IMR-90 (cell line): Measurements from ENCODE around the gene NCOA7. TPM values are rescaled to one million over a fixed set of nuclear protein-coding genes. Genes with fewer than 3 reads are reported as not detected.

Source experiments
- ATAC-seq: fragments of 200-7000 bp; cut with Tn5 transposase; 2 replicates; pipeline ENCODE4 v1.9.1; 2020; ENCODE audit warnings: low read depth, mild to moderate bottlenecking, moderate library complexity
- BruUV-seq: library from RNA; stranded (reverse); fragments of 400-500 nt; replicated peaks from 2 replicates; lab custom pipeline; 2021; lab: Mats Ljungman, UMichigan
- CTCF ChIA-PET: fragments of 300-600 bp; formaldehyde crosslinking; extraction: SDS; loops from one replicate; lab custom pipeline; 2021; ENCODE audit warnings: antibody characterized with exemption; lab: Yijun Ruan, JAX
- POLR2A ChIA-PET: fragments of 300-600 bp; sonication (Branson Sonifier 250); formaldehyde crosslinking; loops from one replicate; lab custom pipeline; 2022; ENCODE audit warnings: antibody characterized with exemption; ENCODE audit not compliant: unreplicated experiment; lab: Charles Lee
- DNase-seq: peaks from one replicate; pipeline ENCODE4 v3.0.0; 2013
- H2AFZ ChIP-seq: replicated peaks from 2 replicates; pipeline ENCODE3; 2013; ENCODE audit warnings: low read length, mild to moderate bottlenecking; ENCODE audit not compliant: poor library complexity
- H2AK5ac ChIP-seq: 2 replicates; pipeline ENCODE4 v1.6.1; 2013; ENCODE audit warnings: low read depth, low read length, inconsistent platforms
- H2AK9ac ChIP-seq: replicated peaks from 2 replicates; pipeline ENCODE3; 2013; ENCODE audit warnings: mild to moderate bottlenecking, low read depth, low read length, moderate library complexity; ENCODE audit not compliant: poor library complexity
- H2BK120ac ChIP-seq: 2 replicates; pipeline ENCODE4 v1.6.1; 2013; ENCODE audit warnings: low read depth, low read length, inconsistent platforms
- H2BK15ac ChIP-seq: 3 replicates; pipeline ENCODE4 v1.6.1; 2013; ENCODE audit warnings: low read depth, low read length, inconsistent platforms
- H2BK20ac ChIP-seq: 2 replicates; pipeline ENCODE4 v1.6.1; 2013; ENCODE audit warnings: low read depth, mild to moderate bottlenecking, inconsistent platforms, low read length, moderate library complexity
- H2BK5ac ChIP-seq: 2 replicates; pipeline ENCODE4 v1.6.1; 2013; ENCODE audit warnings: mild to moderate bottlenecking, low read depth, low read length, inconsistent platforms; ENCODE audit not compliant: poor library complexity, severe bottlenecking
- H3K14ac ChIP-seq: replicated peaks from 2 replicates; pipeline ENCODE4 v1.6.1; 2013; ENCODE audit warnings: low read depth, low read length, inconsistent platforms
- H3K18ac ChIP-seq: 2 replicates; pipeline ENCODE4 v1.6.1; 2013; ENCODE audit warnings: low read depth, low read length, control low read depth
- H3K23ac ChIP-seq: 2 replicates; pipeline ENCODE4 v1.6.1; 2013; ENCODE audit warnings: low read depth, low read length, inconsistent platforms
- H3K27ac ChIP-seq: 2 replicates; pipeline ENCODE4 v1.5.1; 2013; ENCODE audit warnings: mild to moderate bottlenecking, control low read depth, low read length; ENCODE audit not compliant: insufficient read depth
- H3K27me3 ChIP-seq: 2 replicates; pipeline ENCODE4 v1.6.1; 2013; ENCODE audit warnings: low read length; ENCODE audit not compliant: control insufficient read depth, insufficient read depth
- H3K36me3 ChIP-seq: 2 replicates; pipeline ENCODE4 v1.6.1; 2013; ENCODE audit warnings: low read length, mixed read lengths; ENCODE audit not compliant: control insufficient read depth, insufficient read depth
- H3K4ac ChIP-seq: 2 replicates; pipeline ENCODE4 v1.6.1; 2013; ENCODE audit warnings: low read depth, low read length, inconsistent platforms
- H3K4me1 ChIP-seq: 2 replicates; pipeline ENCODE4 v1.6.1; 2013; ENCODE audit warnings: low read length, mixed read lengths; ENCODE audit not compliant: control insufficient read depth, insufficient read depth
- H3K4me2 ChIP-seq: 2 replicates; pipeline ENCODE4 v1.6.1; 2013; ENCODE audit warnings: low read depth, mild to moderate bottlenecking, control low read depth, low read length, moderate library complexity
- H3K4me3 ChIP-seq: 2 replicates; pipeline ENCODE4 v1.5.1; 2013; ENCODE audit warnings: low read depth, mild to moderate bottlenecking, control low read depth, low read length, moderate library complexity; ENCODE audit not compliant: insufficient read depth
- H3K56ac ChIP-seq: 2 replicates; pipeline ENCODE4 v1.6.1; 2013; ENCODE audit warnings: low read length, inconsistent platforms; ENCODE audit not compliant: insufficient read depth; ENCODE audit errors: extremely low read depth
- H3K79me1 ChIP-seq, 2 experiments: 2 replicates each; pipeline ENCODE4 v1.6.1; 2013; ENCODE audit warnings: low read length in 2 of 2, inconsistent platforms in 1 of 2, low read depth in 1 of 2
- H3K9ac ChIP-seq: 2 replicates; pipeline ENCODE4 v1.6.1; 2013; ENCODE audit warnings: low read depth, low read length, control low read depth
- H3K9me1 ChIP-seq: 2 replicates; pipeline ENCODE4 v1.6.1; 2013; ENCODE audit warnings: low read length, inconsistent platforms; ENCODE audit not compliant: insufficient read depth
- H3K9me3 ChIP-seq: 2 replicates; pipeline ENCODE4 v1.6.1; 2013; ENCODE audit warnings: low read length; ENCODE audit not compliant: control insufficient read depth, insufficient read depth
- H4K20me1 ChIP-seq: 2 replicates; pipeline ENCODE4 v1.6.1; 2013; ENCODE audit warnings: low read length, inconsistent platforms; ENCODE audit not compliant: insufficient read depth
- H4K5ac ChIP-seq: 2 replicates; pipeline ENCODE4 v1.6.1; 2013; ENCODE audit warnings: mild to moderate bottlenecking, low read depth, low read length, control low read depth
- H4K8ac ChIP-seq, 2 experiments: 2 replicates each; pipeline ENCODE4 v1.6.1; 2013; ENCODE audit warnings: low read depth in 2 of 2, low read length in 2 of 2, control low read depth in 1 of 2, inconsistent platforms in 1 of 2
- H4K91ac ChIP-seq: 2 replicates; pipeline ENCODE4 v1.6.1; 2013; ENCODE audit warnings: low read depth, low read length, inconsistent platforms; ENCODE audit not compliant: insufficient read depth
- NFE2L2 ChIP-seq: fragments of 150-350 bp; IDR thresholded peaks from 2 replicates; pipeline ENCODE4 v1.6.1; 2016; ENCODE audit warnings: low read depth, mild to moderate bottlenecking, low read length
- POLR2A ChIP-seq: IDR thresholded peaks from 2 replicates; pipeline ENCODE4 v1.6.1; 2012; ENCODE audit warnings: mild to moderate bottlenecking, low read depth, low read length
- SMC3 ChIP-seq: fragments of 150-350 bp; IDR thresholded peaks from 2 replicates; pipeline ENCODE4 v1.6.1; 2016; ENCODE audit warnings: low read depth, mild to moderate bottlenecking, antibody characterized with exemption, low read length, moderate library complexity
- WGBS, 2 experiments: methylation state at CpG; one replicate each; pipeline versions ENCODE4 v1.1.5 to v1.1.7; 2013; ENCODE audit warnings: missing lambda C conversion rate in 2 of 2; ENCODE audit not compliant: insufficient read length in 1 of 2; ENCODE audit errors: extremely low coverage in 2 of 2; 5-methylcytosine and 5-hydroxymethylcytosine counted together
- dilution Hi-C: fragments of 300-500 bp; cut with HindIII; formaldehyde crosslinking; loops from one replicate; pipeline ENCODE4 v1.14.3; 2018; ENCODE audit warnings: low sequenced_read_pairs; ENCODE audit not compliant: unreplicated experiment
- in situ Hi-C: fragments of 300-500 bp; cut with MboI; formaldehyde crosslinking; loops from 3 replicates; pipeline ENCODE4 v1.14.3; 2019; ENCODE audit warnings: low sequenced_read_pairs, inconsistent platforms, mixed read lengths
- intact Hi-C: fragments of 100-400 bp; cut with micrococcal nuclease; formaldehyde crosslinking; loops from 2 replicates; pipeline ENCODE4 v1.10.0; 2022
- polyA plus RNA-seq, 3 experiments: library from polyadenylated mRNA; depleted of rRNA; stranded (reverse); fragments of >200 nt; gene quantifications; 2 replicates each; pipeline ENCODE4 v1.2.3, GENCODE V29; 2012; ENCODE audit warnings: low replicate concordance in 1 of 3
- total RNA-seq: library from RNA; depleted of rRNA; stranded (reverse); fragments of >200 nt; gene quantifications from 2 replicates; pipeline ENCODE4 v1.2.3, GENCODE V29; 2012
- TF ChIP-seq, protein P1 (sequence below): fragments of 150-350 bp; IDR thresholded peaks from 2 replicates; pipeline ENCODE4 v1.6.1; 2017; ENCODE audit warnings: mild to moderate bottlenecking, antibody characterized with exemption, low read length, low read depth

The NCOA7 gene
- total and polyA plus RNA-seq, 2 of the 4 experiments (the other 2 are of a cell fraction) = 12.6 to 12.9 TPM

GRCh38 chr6:125798734-125799508 is 8.2 kb downstream of the NCOA7 start:
- H3K27ac ChIP-seq = no peak overlapping the region
- dilution Hi-C loops = no loop called here
- DNase-seq (no peak), ATAC-seq (peak; percentile 48)
- H3K56ac ChIP-seq = no peak overlapping the region
- peaks cover 7% of the 10 kb centered on the region for H3K4me1 ChIP-seq
- peak overlapping the region; percentile 54; the same call in 1 of the 3 replicates for H2BK15ac ChIP-seq
- WGBS, 2 experiments = no CpG with 5 or more reads among the region's 5 CpGs
- H4K20me1 ChIP-seq = no peaks in the 10 kb centered on the region
- peaks cover 6% of the 10 kb centered on the region; the same call in 1 of the 2 replicates for H3K9me1 ChIP-seq
- peak overlapping the region; percentile 65 for H2AK9ac ChIP-seq
- H3K23ac ChIP-seq = peak overlapping the region; percentile 77; the same call in 1 of the 2 replicates
- ChIA-PET CTCF (interaction anchor here (0.6 kb wide), 1 partner anchor 742 kb away, joined by 3 read pairs; no protein-coding TSS in a partner anchor), POLR2A (no interaction called here)
- BruUV-seq = no TSS peak
- no peaks in the 10 kb centered on the region for H3K27me3 ChIP-seq
- H3K4ac ChIP-seq = peak overlapping the region; percentile 70
- H3K4me2 ChIP-seq = peak overlapping the region; percentile 69; the same call in 1 of the 2 replicates
- in situ Hi-C loops = no loop called here
- H4K5ac ChIP-seq = 0 out of 2 replicates have a peak overlapping the region, but pooled peaks have one; percentile 68
- H3K14ac ChIP-seq = peak overlapping the region; percentile 66; the same call in 1 of the 2 replicates
- H3K79me1 ChIP-seq = peaks cover 12 to 31% of the 10 kb centered on the region in 2 experiments
- no peaks in the 10 kb centered on the region for H3K9me3 ChIP-seq
- H2BK120ac ChIP-seq = peak overlapping the region; percentile 49
- intact Hi-C loops = no loop called here
- peak overlapping the region in 1 of 2 experiments; percentile 68; a peak in 1 of 4 replicates for H4K8ac ChIP-seq
- no peaks in the 10 kb centered on the region for H3K36me3 ChIP-seq
- peak overlapping the region; percentile 75 for H2AFZ ChIP-seq
- peak overlapping the region; percentile 43; the same call in 1 of the 2 replicates for H2AK5ac ChIP-seq
- peak overlapping the region; percentile 15; the same call in 1 of the 2 replicates for H4K91ac ChIP-seq
- H3K9ac ChIP-seq = no peak overlapping the region
- H2BK5ac ChIP-seq = peak overlapping the region; percentile 51
- H3K4me3 ChIP-seq = no peak overlapping the region
- H3K18ac ChIP-seq = peak overlapping the region; percentile 64; the same call in 1 of the 2 replicates
- H2BK20ac ChIP-seq = peak overlapping the region; percentile 82
- TF ChIP-seq, protein P1, sequence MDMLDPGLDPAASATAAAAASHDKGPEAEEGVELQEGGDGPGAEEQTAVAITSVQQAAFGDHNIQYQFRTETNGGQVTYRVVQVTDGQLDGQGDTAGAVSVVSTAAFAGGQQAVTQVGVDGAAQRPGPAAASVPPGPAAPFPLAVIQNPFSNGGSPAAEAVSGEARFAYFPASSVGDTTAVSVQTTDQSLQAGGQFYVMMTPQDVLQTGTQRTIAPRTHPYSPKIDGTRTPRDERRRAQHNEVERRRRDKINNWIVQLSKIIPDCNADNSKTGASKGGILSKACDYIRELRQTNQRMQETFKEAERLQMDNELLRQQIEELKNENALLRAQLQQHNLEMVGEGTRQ = no peak
- TF ChIP-seq POLR2A = no peak
- TF ChIP-seq SMC3 = no peak
- TF ChIP-seq NFE2L2 = no peak
